GM19372 (cell line): Measurements from ENCODE around the gene C3orf22.

Source experiments
- ATAC-seq: cut with Tn5 transposase; IDR thresholded peaks from one replicate; pipeline ENCODE4 v1.9.1; 2021; ENCODE audit warnings: mild to moderate bottlenecking, low read depth, moderate library complexity; ENCODE audit not compliant: unreplicated experiment

The C3orf22 gene

GRCh38 chr3:126516936-126517290 is 41.8 kb downstream of the C3orf22 start:
- no peak for ATAC-seq

DNA sequence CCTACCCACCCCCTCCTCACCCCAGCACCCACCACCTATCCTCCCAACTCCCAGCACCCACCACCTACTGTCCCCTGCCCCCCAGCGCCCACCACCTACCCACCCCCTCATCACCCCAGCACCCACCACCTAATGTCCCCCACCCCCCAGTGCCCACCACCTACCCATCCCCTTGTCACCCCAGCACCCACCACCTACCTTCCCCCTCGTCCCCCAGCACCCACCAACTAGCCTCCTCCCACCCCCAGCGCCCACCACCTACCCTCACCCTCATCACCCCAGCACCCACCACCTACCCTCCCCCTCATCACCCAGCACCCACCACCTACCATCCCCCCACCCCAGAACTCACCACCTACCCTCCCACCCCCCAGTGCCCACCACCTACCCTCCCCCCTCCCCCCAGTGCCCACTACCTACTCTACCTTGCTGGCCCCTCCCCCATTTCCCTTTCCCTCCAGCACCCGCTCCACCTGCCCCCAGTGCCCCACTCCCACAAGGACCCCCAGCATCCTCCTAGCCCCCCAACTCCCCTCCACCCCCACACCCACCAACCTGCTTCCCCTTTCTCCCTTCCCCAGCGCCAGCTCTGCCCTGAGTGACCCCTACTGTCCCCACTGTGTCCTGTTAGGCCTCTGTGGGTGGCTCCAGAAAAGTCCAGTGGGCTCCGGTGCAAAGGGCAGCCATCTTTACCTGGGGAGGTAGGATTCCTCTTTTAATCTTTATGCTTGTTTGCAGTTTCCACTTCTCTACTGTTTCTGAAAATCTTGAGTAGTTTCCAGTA is 42.4 kb downstream of the C3orf22 start:
- ATAC-seq = no peak

DNA sequence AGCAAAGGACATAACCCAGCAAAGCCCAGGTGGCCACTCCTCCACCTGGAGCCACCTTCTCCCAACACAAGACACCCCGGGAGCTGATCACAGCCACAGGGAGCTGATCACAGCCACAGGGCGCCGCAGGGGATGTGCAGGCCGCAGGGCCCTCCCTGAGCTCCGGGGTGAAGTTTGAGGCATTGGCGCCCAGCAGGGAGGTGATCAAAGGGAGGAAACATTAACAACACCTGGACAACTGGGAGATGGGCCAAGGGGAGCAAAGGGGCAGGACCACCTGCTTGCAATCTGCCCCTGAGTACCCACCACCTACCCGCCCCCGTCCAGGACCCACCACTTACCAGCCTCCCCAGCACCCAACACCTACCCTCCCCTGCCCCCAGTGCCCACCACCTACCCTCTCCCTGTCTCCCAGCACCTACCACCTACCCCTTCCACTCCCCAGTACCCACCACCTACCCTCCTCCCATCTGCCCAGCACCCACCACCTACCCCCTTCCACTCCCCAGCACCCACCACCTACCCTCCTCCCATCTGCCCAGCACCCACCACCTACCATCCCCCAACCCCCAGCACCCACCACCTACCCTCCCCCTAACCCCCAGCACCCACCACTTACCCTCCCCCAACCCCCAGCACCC is 43.5 kb downstream of the C3orf22 start:
- no peak for ATAC-seq

DNA sequence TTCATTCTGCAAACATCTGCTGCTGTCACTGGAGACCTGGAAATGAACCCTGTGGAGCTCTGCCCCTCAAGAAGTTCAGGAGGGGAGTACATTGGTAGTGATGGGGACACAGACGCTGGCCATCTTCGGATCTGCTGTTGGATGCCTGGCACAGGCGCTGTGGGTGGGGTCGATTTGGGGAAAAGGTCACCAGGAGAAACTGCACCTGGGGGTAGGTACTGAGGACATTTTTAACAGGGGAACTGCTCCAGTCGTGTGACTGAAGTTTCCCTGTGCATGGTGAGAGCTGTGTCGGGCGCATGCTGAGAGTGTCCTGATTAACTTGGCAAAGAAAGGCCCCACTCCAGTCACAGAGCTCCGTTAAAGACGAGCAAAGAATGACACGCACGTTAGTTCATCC is 44.6 kb downstream of the C3orf22 start:
- ATAC-seq = no peak

- ATAC-seq = no peak
These were observed 45.6 kb downstream of the C3orf22 start for GRCh38 chr3:126512916-126513650.

- no peak for ATAC-seq
These were observed 46.7 kb downstream of the C3orf22 start for GRCh38 chr3:126512026-126512425.

GRCh38 chr3:126511291-126511690 is 47.4 kb downstream of the C3orf22 start:
- no peak for ATAC-seq

GRCh38 chr3:126510308-126510910 is 48.3 kb downstream of the C3orf22 start:
- no peak for ATAC-seq

- ATAC-seq = no peak
These were observed 49.0 kb downstream of the C3orf22 start for GRCh38 chr3:126509597-126510307.

GRCh38 chr3:126508564-126508964 is 50.2 kb downstream of the C3orf22 start:
- ATAC-seq = no peak

DNA sequence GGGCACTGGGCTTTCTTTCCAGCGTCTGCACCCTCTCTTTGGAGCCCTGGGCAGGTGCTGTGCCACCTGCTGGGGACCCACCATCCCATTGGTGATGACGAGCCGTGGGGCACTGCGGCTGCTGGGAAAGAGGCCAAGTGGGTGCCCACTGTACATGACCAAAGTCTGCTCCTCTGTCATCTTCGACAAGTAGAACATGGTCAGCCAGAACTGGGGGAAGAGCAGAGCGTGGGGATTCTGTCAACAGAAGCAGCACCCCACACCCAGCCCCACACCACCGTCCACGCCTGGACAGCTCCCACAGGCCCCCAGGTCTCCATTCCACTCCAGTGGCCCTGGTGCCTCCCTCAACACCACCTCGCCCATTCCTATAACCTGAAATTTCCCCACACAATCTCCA is 50.8 kb downstream of the C3orf22 start:
- ATAC-seq = no peak

- no peak for ATAC-seq
These were observed 55.0 kb downstream of the C3orf22 start for GRCh38 chr3:126503701-126504100.

- no peak for ATAC-seq
These were observed 56.1 kb downstream of the C3orf22 start for GRCh38 chr3:126502656-126503055.

- no peak for ATAC-seq
These were observed 57.0 kb downstream of the C3orf22 start for GRCh38 chr3:126501736-126502135.

DNA sequence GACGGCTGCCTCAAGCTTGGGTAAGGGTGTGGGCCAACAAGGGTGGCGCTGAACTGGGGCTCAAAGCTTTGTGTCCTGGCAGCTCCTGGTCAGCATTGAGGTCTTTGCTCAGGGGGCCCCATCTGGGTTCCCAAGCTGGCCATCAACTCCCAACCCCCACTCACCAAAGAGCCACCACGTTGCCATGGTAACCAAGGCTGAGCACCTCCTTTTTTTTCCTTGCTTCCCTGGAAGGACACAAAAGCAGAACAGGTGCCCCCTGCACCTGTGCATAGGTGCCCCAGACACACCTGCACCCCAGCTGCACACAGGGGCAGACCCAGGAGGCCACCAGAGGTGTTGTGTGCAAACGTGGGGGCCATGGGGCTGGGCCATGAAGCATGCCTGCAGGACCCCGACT is 57.7 kb downstream of the C3orf22 start:
- ATAC-seq = no peak

DNA sequence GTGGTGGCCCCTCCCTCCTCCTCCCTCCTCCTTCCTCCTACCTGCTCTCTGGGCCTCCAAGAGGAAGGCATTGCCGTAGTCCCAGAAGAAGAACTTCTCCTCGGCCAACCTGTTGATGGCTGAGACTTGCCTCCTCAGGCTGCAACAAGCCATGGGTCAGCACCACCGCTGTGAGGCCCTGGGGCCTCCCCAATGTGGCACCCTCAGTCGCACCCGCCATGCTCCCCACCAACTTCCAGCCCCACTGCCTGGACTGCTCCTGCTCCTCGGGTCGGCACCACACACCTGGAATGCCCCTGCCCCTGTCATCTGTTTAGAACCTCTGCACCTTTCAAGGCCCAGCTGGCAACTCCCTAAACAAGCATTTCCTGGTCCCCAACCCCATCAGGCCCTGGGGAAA is 58.7 kb downstream of the C3orf22 start:
- ATAC-seq = no peak
